Measurements from ENCODE around the gene THRAP3. TPM values are rescaled to one million over a fixed set of nuclear protein-coding genes. Genes with fewer than 3 reads are reported as not detected.

Gene THRAP3
- total and polyA plus RNA-seq, 9 of the 15 experiments (the other 6 are each of a cell fraction or from before 2014, with no cell fraction given), result 66.2 to 135 (median 113) TPM

- ChIA-PET CTCF (ENCODE audit: low intra/inter-chr PET ratio) (no interaction called here), POLR2A (interaction anchor here (0.6 to 1.5 kb wide), 16 partner anchors 10 to 722 kb away, joined by 3 to 9 read pairs (median 4); partner anchors contain the start of gene EVA1B)
- FAIRE-seq (no peak), DNase-seq (ENCODE audit: extremely low read depth in 1 of 4, low spot score in 3 of 4) (peak in 3 of 4 experiments; percentile 38 to 40 (median 38)), ATAC-seq (peak; percentile 37)
- H3K4me1 ChIP-seq (replicated peaks in 1 of 2; ENCODE audit: control insufficient read depth in 2 of 2, insufficient read depth in 2 of 2, low read length in 2 of 2), result peaks cover 4 to 23% of the 10 kb centered on the region in 2 experiments; a peak in 3 of 5 replicates
- H3K27me3 ChIP-seq (ENCODE audit: control insufficient read depth in 2 of 2, insufficient read depth in 2 of 2, low read length in 2 of 2), result no peaks in the 10 kb centered on the region
- peak within 1 kb of the TSS; percentile 46 to 82; a peak in 3 of 4 replicates for H3K9ac ChIP-seq (ENCODE audit: insufficient read depth in 1 of 2, low read depth in 2 of 2, low read length in 2 of 2)
- peak within 1 kb of the TSS; percentile 50; the same call in 2 of the 3 replicates for H3K27ac ChIP-seq (ENCODE audit: extremely low read depth, low read depth, low read length)
- H3K9me3 ChIP-seq (replicated peaks; ENCODE audit: control insufficient read depth, insufficient read depth, low read depth, low read length), result no peaks in the 10 kb centered on the region
- in situ Hi-C loops (cut with MboI) (no loop called here), intact Hi-C loops (cut with micrococcal nuclease) (no loop called here)
- H4K20me1 ChIP-seq (replicated peaks; ENCODE audit: control insufficient read depth, insufficient read depth, low read length), result no peaks in the 10 kb centered on the region; the same call in 1 of the 2 replicates
- peak within 1 kb of the TSS; percentile 95 for H2AFZ ChIP-seq (ENCODE audit: low read depth, low read length)
- H3K4me2 ChIP-seq (ENCODE audit: insufficient read depth, low read length), result peak within 1 kb of the TSS; percentile 95
- 51% methylated on average over 52 of the region's 65 CpGs for WGBS (ENCODE audit: insufficient coverage, low coverage, missing lambda C conversion rate)
- H3K36me3 ChIP-seq (ENCODE audit: control insufficient read depth, insufficient read depth, low read length), result peaks cover 38% of the 10 kb centered on the region
- no TSS peak for BruUV-seq (replicated peaks)
- peak within 1 kb of the TSS; percentile 51 for H3K4me3 ChIP-seq
- H3K79me2 ChIP-seq (ENCODE audit: control insufficient read depth, insufficient read depth, low read length), result no peaks in the 10 kb centered on the region
- H3K9me1 ChIP-seq (ENCODE audit: control insufficient read depth, insufficient read depth, low read length), result peaks cover 7% of the 10 kb centered on the region
- TF ChIP-seq CBFA2T3 (IDR thresholded peaks at IDR 0.05), result no peak
- TF ChIP-seq ZSCAN29 (IDR thresholded peaks at IDR 0.05), result no peak
- no peak for TF ChIP-seq ELK3 (CRISPR knock-in tag; IDR thresholded peaks at IDR 0.05)
- no peak for TF ChIP-seq HNRNPK (IDR thresholded peaks at IDR 0.05; ENCODE audit: low read depth, low read length, poor library complexity, severe bottlenecking)
- TF ChIP-seq ZFX (CRISPR knock-in tag; IDR thresholded peaks at IDR 0.05), result peak; percentile 61
- TF ChIP-seq TAF9B (IDR thresholded peaks at IDR 0.05; ENCODE audit: partially characterized antibody), result no peak
- TF ChIP-seq RBM14 (IDR thresholded peaks at IDR 0.05; ENCODE audit: borderline replicate concordance, insufficient read depth, low read depth, low read length), result 0 out of 2 replicates have a peak, but pooled peaks have one; percentile 74
- TF ChIP-seq MXI1 (IDR thresholded peaks at IDR 0.05; ENCODE audit: low read depth, low read length), result no peak
- 0 out of 2 replicates have a peak, but pooled peaks have one; percentile 45 for TF ChIP-seq KDM2B (CRISPR knock-in tag; IDR thresholded peaks at IDR 0.05)
- no peak for TF ChIP-seq SIN3B (IDR thresholded peaks at IDR 0.05; ENCODE audit: low read depth)
- no peak for TF ChIP-seq HMG20A (CRISPR knock-in tag; conservative IDR thresholded peaks at IDR 0.05)
- TF ChIP-seq PCBP1 (IDR thresholded peaks at IDR 0.05; ENCODE audit: low read depth, low read length, poor library complexity, severe bottlenecking), result peak; percentile 85
- no peak for TF ChIP-seq FOXK2 (conservative IDR thresholded peaks at IDR 0.05 in 1 of 2, IDR thresholded peaks at IDR 0.05 in 1 of 2; ENCODE audit: low read depth in 2 of 2)
- peak; percentile 81 for TF ChIP-seq RBM22 (IDR thresholded peaks at IDR 0.05; ENCODE audit: low read depth, low read length, poor library complexity, severe bottlenecking)
- no peak for TF ChIP-seq SUPT5H (IDR thresholded peaks at IDR 0.05)
- no peak for TF ChIP-seq PHTF2 (CRISPR knock-in tag; IDR thresholded peaks at IDR 0.05)
- TF ChIP-seq ZNF655 (CRISPR knock-in tag; IDR thresholded peaks at IDR 0.05), result no peak
- 0 out of 2 replicates have a peak, but pooled peaks have one; percentile 25 for TF ChIP-seq SMAD4 (CRISPR knock-in tag; conservative IDR thresholded peaks at IDR 0.05)
- TF ChIP-seq NBN (IDR thresholded peaks at IDR 0.05; ENCODE audit: low read depth), result no peak
- TF ChIP-seq HOMEZ (CRISPR knock-in tag; IDR thresholded peaks at IDR 0.05), result no peak
These were observed 82.1 kb downstream of the THRAP3 start, which contains the start of gene SH3D21 for GRCh38 chr1:36306210-36306901. Gene SH3D21 (plus strand): TSS chr1:36306368. CDS start chr1:36306421, 53 bp downstream.

Measured in K562 (cell line).